Suppressor macrophage treated with lipopolysaccharide for 1 hour (primary cell): ENCODE results near the gene KSR2.
"Not testable (repeated sequence)": the region's sequence is repeated elsewhere in the genome, so short reads cannot be mapped to it uniquely, and the experiment has no call there.

ENCODE experiments used
- DNase-seq, 3 donors: peaks; one replicate each; pipeline ENCODE4 v3.0.0-alpha.2; 2020 to 2022

KSR2 gene

GRCh38 chr12:117809509-117809908, 159.3 kb downstream of the KSR2 start:
- DNase-seq = no peak

- no peak for DNase-seq
Measured at GRCh38 chr12:117807946-117808345, 160.8 kb downstream of the KSR2 start.

GRCh38 chr12:117807355-117807754, 161.4 kb downstream of the KSR2 start:
- DNase-seq = no peak

GRCh38 chr12:117805865-117806264, 162.9 kb downstream of the KSR2 start:
- DNase-seq = no peak

GRCh38 chr12:117803001-117803400, 165.8 kb downstream of the KSR2 start:
- no peak for DNase-seq

- not testable (repeated sequence) for DNase-seq
Measured at GRCh38 chr12:117800711-117801110, 168.1 kb downstream of the KSR2 start.

GRCh38 chr12:117797202-117797601, 171.6 kb downstream of the KSR2 start:
- DNase-seq = no peak

- DNase-seq = no peak
Measured at GRCh38 chr12:117792877-117793424, 175.8 kb downstream of the KSR2 start.

- no peak for DNase-seq
Measured at GRCh38 chr12:117792471-117792870, 176.3 kb downstream of the KSR2 start.

GRCh38 chr12:117790948-117791347, 177.8 kb downstream of the KSR2 start:
- DNase-seq = no peak

- no peak for DNase-seq
Measured at GRCh38 chr12:117790198-117790597, 178.6 kb downstream of the KSR2 start.

- DNase-seq = no peak
Measured at GRCh38 chr12:117789195-117789912, 179.4 kb downstream of the KSR2 start.

GRCh38 chr12:117778656-117779055, 190.1 kb downstream of the KSR2 start:
- DNase-seq = no peak

GRCh38 chr12:117774941-117775775, 193.6 kb downstream of the KSR2 start:
- DNase-seq = no peak

- no peak for DNase-seq
Measured at GRCh38 chr12:117768860-117769259, 199.9 kb downstream of the KSR2 start.

GRCh38 chr12:117766008-117766407, 202.8 kb downstream of the KSR2 start:
- DNase-seq = no peak

- DNase-seq = no peak
Measured at GRCh38 chr12:117762143-117762542, 206.6 kb downstream of the KSR2 start.

GRCh38 chr12:117761528-117762100, 207.2 kb downstream of the KSR2 start:
- DNase-seq = no peak

GRCh38 chr12:117760990-117761389, 207.8 kb downstream of the KSR2 start:
- DNase-seq = no peak

- DNase-seq = no peak
Measured at GRCh38 chr12:117750657-117751056, 218.1 kb downstream of the KSR2 start.

GRCh38 chr12:117749431-117749830, 219.4 kb downstream of the KSR2 start:
- DNase-seq = no peak

GRCh38 chr12:117746358-117746757, 222.4 kb downstream of the KSR2 start:
- not testable (repeated sequence) for DNase-seq

GRCh38 chr12:117744418-117744817, 224.4 kb downstream of the KSR2 start:
- DNase-seq = no peak

GRCh38 chr12:117743761-117744160, 225.0 kb downstream of the KSR2 start:
- DNase-seq = no peak
